ENCODE results near the gene ANAPC2.
A peak's percentile ranks its signal among the peaks of the same experiment; 100 is the strongest.
"Not testable (repeated sequence)": the region's sequence is repeated elsewhere in the genome, so short reads cannot be mapped to it uniquely, and the experiment has no call there.

ANAPC2 gene

DNA sequence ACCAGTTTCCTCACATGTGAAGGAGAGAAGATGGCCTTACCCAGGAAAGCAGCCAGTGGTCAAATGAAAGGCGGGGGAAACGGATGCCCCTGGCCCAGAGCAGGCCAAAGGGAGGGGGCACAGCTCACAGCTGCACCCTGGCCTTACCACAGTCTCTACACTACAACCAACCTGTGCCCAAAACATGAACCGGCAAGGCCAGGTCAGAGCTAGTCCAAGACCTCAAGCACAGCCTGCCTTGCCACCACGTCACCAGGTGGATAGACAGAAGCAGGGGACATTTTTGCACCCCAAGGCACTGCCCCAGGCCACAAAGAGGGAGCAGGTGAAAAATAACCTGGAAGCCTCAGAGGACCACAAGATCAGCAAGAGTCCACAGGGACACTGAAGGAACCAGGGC is 44.9 kb downstream of the ANAPC2 start:
- DNase-seq (ENCODE audit: low read depth): no peak

- no peak for DNase-seq (ENCODE audit: low read depth)
These were observed 46.1 kb downstream of the ANAPC2 start for GRCh38 chr9:137141976-137142936.

DNA sequence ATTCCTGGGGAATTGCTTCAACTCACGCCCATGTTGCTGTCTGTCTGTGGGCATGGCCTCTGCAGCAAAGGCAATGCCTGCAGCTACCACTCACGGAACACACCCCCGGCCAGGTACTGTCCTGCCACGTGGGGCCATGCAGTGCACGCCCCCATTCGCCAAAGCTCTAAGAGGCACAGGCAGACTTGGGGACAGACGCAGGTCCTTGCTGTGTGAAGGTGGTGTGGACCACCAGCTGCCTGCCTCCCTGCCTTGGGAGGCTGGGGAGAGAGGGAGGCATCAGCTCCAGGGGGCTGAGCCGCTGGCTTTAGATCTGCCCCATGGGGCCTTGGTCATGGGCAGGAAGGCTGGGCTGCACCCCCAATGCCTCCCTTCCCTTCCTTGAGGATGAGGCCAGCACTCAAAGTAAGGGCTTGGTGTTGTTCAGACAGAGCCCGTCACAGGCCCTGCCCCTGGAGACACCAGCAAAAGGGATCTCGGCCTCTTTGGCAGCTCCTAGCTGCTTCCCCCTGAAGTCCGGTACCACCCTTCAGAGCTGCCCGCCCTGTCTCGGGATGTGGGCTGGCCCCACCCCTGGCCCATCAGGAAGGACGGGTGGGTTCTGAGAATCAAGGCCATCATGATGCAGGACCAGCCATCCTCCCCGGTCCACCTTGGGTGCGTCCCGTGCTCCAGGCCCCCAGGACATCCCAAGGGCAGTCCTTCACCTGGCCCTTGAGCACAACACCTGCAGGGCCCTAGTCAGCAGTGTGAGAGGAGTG is 47.1 kb downstream of the ANAPC2 start:
- no peak for DNase-seq (ENCODE audit: low read depth)

GRCh38 chr9:137140151-137141012 is 48.0 kb downstream of the ANAPC2 start:
- no peak for DNase-seq (ENCODE audit: low read depth)

DNA sequence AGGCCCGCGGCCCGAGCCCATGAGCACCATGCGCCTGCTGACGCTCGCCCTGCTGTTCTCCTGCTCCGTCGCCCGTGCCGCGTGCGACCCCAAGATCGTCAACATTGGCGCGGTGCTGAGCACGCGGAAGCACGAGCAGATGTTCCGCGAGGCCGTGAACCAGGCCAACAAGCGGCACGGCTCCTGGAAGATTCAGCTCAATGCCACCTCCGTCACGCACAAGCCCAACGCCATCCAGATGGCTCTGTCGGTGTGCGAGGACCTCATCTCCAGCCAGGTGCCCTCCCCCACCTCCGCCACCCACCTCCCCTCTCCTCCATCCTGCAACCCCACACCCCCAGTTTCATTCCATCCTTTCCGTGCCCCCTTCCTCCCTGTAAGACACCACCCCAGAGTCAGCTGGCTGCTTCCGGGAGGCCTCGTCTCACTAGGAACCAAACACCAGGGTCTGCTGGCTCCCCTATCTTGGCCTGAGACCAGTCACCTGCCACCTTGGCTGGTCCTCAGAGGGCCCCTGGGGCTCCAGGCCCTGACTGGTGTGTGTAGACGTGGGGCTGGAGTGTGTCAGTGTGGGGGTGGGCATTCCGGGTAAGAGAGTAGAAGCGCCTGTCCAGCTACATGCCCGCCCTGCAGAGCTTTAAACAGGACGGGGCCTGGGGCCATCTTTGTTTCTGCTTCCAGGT is 48.8 kb downstream of the ANAPC2 start:
- no peak for DNase-seq (ENCODE audit: low read depth)

- no peak for DNase-seq (ENCODE audit: low read depth)
These were observed 49.5 kb downstream of the ANAPC2 start, which contains the start of gene GRIN1 for GRCh38 chr9:137138722-137139467. GRIN1 (plus strand) TSS chr9:137139154; CDS start chr9:137139487, 333 bp downstream.

DNA sequence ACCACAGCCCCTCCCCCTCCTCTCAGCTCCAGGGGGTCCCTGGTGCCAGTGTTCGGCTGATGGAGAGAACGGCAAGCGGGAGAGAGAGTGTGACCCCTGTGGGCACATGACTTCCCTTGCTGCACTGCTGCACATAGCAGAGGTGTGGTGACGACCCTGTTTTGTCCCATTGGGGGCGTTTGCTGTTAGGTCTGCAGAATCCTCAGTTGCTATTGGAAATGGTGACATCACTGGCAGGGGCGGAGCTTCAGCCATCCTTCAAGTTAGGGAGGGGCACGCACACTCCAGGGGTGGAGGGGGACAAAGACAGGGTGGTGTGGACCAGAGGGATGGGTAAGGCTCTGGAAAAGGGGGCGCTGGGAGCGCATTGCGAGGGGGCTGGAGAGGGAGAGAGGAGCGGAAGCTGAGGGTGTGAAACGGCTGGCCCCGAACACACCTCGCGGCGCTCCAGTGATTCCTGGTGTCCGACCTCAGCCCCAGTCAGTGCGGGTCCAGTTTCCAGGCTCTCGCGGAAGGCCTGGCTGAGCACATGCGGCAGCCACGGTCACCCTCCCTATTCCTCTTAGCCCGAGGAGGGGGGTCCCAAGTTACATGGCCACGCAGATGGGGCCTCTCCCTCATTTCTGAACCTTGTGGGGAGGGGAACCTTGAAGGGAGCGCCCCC is 50.2 kb downstream of the ANAPC2 start:
- no peak for DNase-seq (ENCODE audit: low read depth)

DNA sequence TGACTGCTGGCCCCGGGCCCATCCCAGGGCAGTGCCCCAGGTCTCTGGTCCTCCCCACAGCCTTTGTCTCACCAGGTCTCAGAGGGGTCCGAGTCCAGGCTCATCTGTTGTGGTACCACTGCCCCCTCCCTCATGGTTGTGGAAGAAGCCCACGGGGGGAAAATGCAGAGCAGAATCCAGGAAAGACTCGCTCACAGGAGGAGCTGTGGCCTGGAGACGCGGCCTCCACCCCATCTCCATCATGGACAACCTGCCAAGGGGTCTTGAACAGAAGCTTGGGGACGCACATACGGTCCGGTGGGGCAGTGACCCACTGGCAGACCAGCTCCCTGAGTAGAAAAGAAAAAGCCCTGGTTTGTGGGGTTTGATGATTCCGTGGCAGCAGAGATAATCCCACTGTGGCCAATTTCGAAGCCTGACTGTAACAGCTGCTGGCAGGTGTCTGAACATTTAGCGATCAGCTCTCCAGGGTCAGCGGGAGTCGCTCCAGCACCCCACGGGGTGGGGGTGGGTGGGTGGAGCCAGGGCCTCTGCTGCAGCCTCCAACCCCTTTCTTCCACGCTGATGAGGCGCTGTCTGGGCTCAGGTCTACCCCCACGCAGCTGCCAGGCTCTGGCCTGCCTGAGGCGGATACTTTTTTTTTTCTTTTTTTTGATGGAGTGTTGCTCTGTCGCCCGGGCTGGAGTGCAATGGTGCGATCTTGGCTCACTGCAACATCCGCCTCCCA is 51.3 kb downstream of the ANAPC2 start:
- DNase-seq (ENCODE audit: low read depth): no peak

DNA sequence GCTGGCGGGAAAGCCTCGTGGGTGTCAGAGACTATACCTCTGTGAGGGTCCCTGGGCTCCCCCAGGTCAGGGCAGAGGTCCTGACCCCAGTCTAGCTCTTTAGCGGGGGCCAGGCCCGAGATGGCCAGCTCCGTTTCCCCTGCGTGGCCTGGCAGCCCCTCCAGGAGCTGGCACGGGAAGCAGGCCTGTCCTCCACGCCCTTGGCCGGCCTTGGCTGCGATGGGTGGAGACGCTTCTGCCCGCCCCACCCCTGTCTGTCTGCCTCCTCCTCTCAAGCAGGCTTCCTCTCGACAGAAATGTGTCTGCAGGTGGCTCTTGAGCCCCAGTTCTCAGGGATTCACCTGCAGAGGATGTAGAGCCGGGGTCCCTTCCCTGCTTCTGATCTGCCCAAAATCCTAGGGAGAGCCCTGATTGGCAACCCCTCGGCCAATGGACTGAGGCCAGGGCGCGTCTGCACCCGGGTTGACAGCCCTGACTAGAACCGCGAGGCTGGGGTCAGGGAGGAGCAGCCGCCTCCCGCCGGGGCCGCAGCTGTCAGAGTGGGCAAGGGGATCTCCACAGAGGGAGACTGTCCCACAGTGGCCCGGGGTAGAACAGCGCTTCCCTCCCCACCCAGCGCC is 52.0 kb downstream of the ANAPC2 start:
- no peak for DNase-seq (ENCODE audit: low read depth)

GRCh38 chr9:137135154-137135553 is 53.2 kb downstream of the ANAPC2 start:
- not testable (repeated sequence) for DNase-seq (ENCODE audit: low read depth)

- no peak for DNase-seq (ENCODE audit: low read depth)
These were observed 54.2 kb downstream of the ANAPC2 start for GRCh38 chr9:137134191-137134590.

DNA sequence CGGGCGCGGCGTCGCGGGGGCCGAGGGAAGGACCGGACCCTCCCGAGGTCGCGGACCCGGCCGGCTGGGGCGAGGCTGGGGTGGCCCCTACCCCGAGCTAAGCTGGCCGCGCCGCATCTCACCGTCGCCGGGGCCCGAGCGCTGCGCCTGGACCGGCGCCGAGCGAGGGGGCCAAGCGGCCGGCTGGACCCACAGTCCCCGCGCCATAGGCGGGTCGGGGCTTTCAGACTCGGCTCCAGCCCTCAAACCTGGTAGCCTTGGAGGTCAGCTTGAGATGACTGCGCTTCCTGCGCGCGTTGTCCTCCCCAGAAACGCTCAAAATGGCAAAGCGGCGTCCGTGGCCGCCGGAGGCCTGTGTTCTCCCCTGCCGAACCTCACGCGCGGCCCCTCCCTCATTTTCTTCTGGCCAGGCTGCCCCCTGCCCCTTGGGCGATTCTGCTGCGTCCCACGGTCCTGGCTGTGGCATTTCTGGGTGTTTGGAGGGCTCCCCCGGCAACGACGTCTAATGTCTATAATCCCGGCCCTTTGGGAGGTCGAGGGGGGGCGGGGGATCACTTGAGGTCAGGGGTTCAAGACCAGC is 58.1 kb downstream of the ANAPC2 start:
- DNase-seq (ENCODE audit: low read depth): no peak

GRCh38 chr9:137129456-137130175 is 58.7 kb downstream of the ANAPC2 start:
- peak; percentile 83 for DNase-seq (ENCODE audit: low read depth)

- no peak for DNase-seq (ENCODE audit: low read depth)
These were observed 59.4 kb downstream of the ANAPC2 start for GRCh38 chr9:137128862-137129455.

- no peak for DNase-seq (ENCODE audit: low read depth)
These were observed 60.0 kb downstream of the ANAPC2 start for GRCh38 chr9:137128158-137128861.

DNA sequence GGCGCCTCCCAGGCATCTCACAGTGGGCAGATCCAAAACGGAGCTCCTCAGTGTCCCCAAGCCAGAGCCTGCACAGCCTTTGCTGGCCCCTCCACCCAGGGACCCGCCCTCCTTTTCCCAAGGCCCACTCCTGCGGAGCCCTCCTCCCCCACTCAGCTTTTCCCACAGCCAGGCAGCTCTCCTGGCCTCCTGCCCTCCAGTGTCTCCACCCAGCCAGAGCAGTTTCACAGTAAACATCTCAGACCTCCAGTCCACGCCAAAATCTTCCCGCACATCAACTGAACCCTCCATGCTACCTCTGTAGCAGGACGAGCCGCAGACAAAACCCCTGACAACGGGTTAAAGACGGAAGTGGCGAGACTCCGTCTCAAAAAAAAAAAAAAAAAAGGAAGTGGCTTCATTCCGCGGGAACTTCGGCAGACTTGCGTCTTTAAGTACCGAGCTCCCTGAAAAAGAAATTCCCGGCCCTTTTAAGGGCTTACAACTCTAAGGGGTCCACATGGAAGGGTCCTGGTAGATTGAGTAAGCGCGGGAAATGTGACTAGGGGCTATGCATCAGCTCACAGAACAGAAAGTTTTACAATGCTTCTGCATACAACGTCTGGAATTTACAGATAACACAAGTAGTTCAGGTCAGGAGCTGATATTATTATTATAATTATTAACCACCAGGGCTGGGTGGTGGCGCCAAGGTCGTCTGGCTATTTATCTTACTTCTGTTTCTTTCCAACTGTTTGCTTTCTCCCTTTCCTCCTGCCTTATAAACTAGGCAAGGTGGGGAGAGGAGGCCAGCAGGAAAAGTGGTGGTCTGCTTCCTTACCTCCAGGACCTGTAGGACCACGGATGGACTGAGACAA is 60.8 kb downstream of the ANAPC2 start:
- no peak for DNase-seq (ENCODE audit: low read depth)

All from fibroblast of the conjunctiva (primary cell).